Activated T-helper 17 cell treated with anti-CD3 and anti-CD28 coated beads, Interleukin-2, amount 50 U/mL, for 72 hours (primary cell): Measurements from ENCODE around the gene ERF. TPM values are rescaled to one million over a fixed set of nuclear protein-coding genes. Genes with fewer than 3 reads are reported as not detected.

Experiments
- ATAC-seq: fragments of 150-1000 bp; cut with Tn5 transposase; replicated peaks from 2 replicates; pipeline ENCODE4 v1.10.0; 2021; ENCODE audit warnings: mild to moderate bottlenecking, moderate library complexity
- H3K27ac Mint-ChIP-seq: one replicate; pipeline ENCODE4 v1.8.0; 2022; ENCODE audit warnings: mixed read lengths
- H3K27me3 Mint-ChIP-seq: one replicate; pipeline ENCODE4 v1.8.0; 2022; ENCODE audit warnings: mixed read lengths
- H3K36me3 Mint-ChIP-seq: one replicate; pipeline ENCODE4 v1.8.0; 2022; ENCODE audit warnings: low read depth, mild to moderate bottlenecking, mixed read lengths
- H3K4me1 Mint-ChIP-seq: one replicate; pipeline ENCODE4 v1.8.0; 2022; ENCODE audit warnings: mixed read lengths
- H3K4me3 Mint-ChIP-seq: one replicate; pipeline ENCODE4 v1.8.0; 2022; ENCODE audit warnings: mild to moderate bottlenecking, mixed read lengths
- H3K9me3 Mint-ChIP-seq: one replicate; pipeline ENCODE4 v1.8.0; 2022; ENCODE audit warnings: mixed read lengths
- total RNA-seq, 2 donors: library from RNA; stranded (reverse); gene quantifications; one replicate each; pipeline ENCODE4 v1.2.3, GENCODE V29; 2022

Gene ERF
- total RNA-seq, 2 donors from 2014 or later = 44.8 to 49.7 TPM

GRCh38 chr19:42216653-42217519, 38.0 kb downstream of the ERF start:
- Mint-ChIP-seq H3K4me3 (peak overlapping the region; percentile 95), H3K4me1 (peaks cover 44% of the 10 kb centered on the region), H3K9me3 (no peaks in the 10 kb centered on the region), H3K27ac (peak overlapping the region; percentile 95), H3K36me3 (peaks cover 70% of the 10 kb centered on the region), H3K27me3 (no peaks in the 10 kb centered on the region)
- peak; percentile 2 for ATAC-seq

GRCh38 chr19:42214810-42215485, 40.0 kb downstream of the ERF start:
- peaks cover 79% of the 10 kb centered on the region for H3K36me3 Mint-ChIP-seq
- peaks cover 42% of the 10 kb centered on the region for H3K4me1 Mint-ChIP-seq
- H3K27ac Mint-ChIP-seq = peak overlapping the region; percentile 95
- H3K4me3 Mint-ChIP-seq = peak overlapping the region; percentile 95
- no peak for ATAC-seq
- no peaks in the 10 kb centered on the region for H3K9me3 Mint-ChIP-seq
- H3K27me3 Mint-ChIP-seq = no peaks in the 10 kb centered on the region

- Mint-ChIP-seq H3K27me3 (no peaks in the 10 kb centered on the region), H3K9me3 (no peaks in the 10 kb centered on the region), H3K27ac (peak overlapping the region; percentile 63), H3K4me3 (peak overlapping the region; percentile 95), H3K36me3 (peaks cover 95% of the 10 kb centered on the region), H3K4me1 (peaks cover 45% of the 10 kb centered on the region)
- no peak for ATAC-seq
These were observed 42.0 kb downstream of the ERF start for GRCh38 chr19:42212886-42213285.

- peaks cover 38% of the 10 kb centered on the region for H3K4me1 Mint-ChIP-seq
- H3K4me3 Mint-ChIP-seq = peak overlapping the region; percentile 40
- H3K9me3 Mint-ChIP-seq = no peaks in the 10 kb centered on the region
- peaks cover 97% of the 10 kb centered on the region for H3K36me3 Mint-ChIP-seq
- ATAC-seq = no peak
- H3K27me3 Mint-ChIP-seq = no peaks in the 10 kb centered on the region
- H3K27ac Mint-ChIP-seq = peak overlapping the region; percentile 87
These were observed 46.3 kb downstream of the ERF start for GRCh38 chr19:42208612-42209011.

GRCh38 chr19:42207767-42208271, 47.1 kb downstream of the ERF start:
- H3K4me3 Mint-ChIP-seq = peak overlapping the region; percentile 40
- ATAC-seq = peak; percentile 67
- no peaks in the 10 kb centered on the region for H3K27me3 Mint-ChIP-seq
- H3K4me1 Mint-ChIP-seq = peaks cover 38% of the 10 kb centered on the region
- no peaks in the 10 kb centered on the region for H3K9me3 Mint-ChIP-seq
- peaks cover 97% of the 10 kb centered on the region for H3K36me3 Mint-ChIP-seq
- H3K27ac Mint-ChIP-seq = peak overlapping the region; percentile 87

- Mint-ChIP-seq H3K36me3 (peaks cover 97% of the 10 kb centered on the region), H3K27ac (peak overlapping the region; percentile 87), H3K4me1 (peaks cover 40% of the 10 kb centered on the region), H3K27me3 (no peaks in the 10 kb centered on the region), H3K9me3 (no peaks in the 10 kb centered on the region), H3K4me3 (peak overlapping the region; percentile 40)
- no peak for ATAC-seq
These were observed 47.8 kb downstream of the ERF start for GRCh38 chr19:42206871-42207755.

GRCh38 chr19:42204664-42205063, 50.3 kb downstream of the ERF start:
- Mint-ChIP-seq H3K9me3 (no peaks in the 10 kb centered on the region), H3K36me3 (peaks cover 100% of the 10 kb centered on the region), H3K4me1 (peaks cover 58% of the 10 kb centered on the region), H3K27me3 (no peaks in the 10 kb centered on the region), H3K4me3 (no peak overlapping the region), H3K27ac (peak overlapping the region; percentile 22)
- no peak for ATAC-seq

- Mint-ChIP-seq H3K4me3 (peak overlapping the region; percentile 75), H3K27me3 (no peaks in the 10 kb centered on the region), H3K36me3 (peaks cover 100% of the 10 kb centered on the region), H3K9me3 (no peaks in the 10 kb centered on the region), H3K27ac (peak overlapping the region; percentile 85), H3K4me1 (peaks cover 62% of the 10 kb centered on the region)
- ATAC-seq = no peak
These were observed 51.2 kb downstream of the ERF start for GRCh38 chr19:42203700-42204099.

GRCh38 chr19:42202290-42202880, 52.5 kb downstream of the ERF start:
- Mint-ChIP-seq H3K27me3 (no peaks in the 10 kb centered on the region), H3K4me1 (peaks cover 55% of the 10 kb centered on the region), H3K9me3 (no peaks in the 10 kb centered on the region), H3K4me3 (peak overlapping the region; percentile 75), H3K36me3 (peaks cover 100% of the 10 kb centered on the region), H3K27ac (peak overlapping the region; percentile 85)
- ATAC-seq = no peak

- peaks cover 99% of the 10 kb centered on the region for H3K36me3 Mint-ChIP-seq
- ATAC-seq = peak; percentile 71
- peak overlapping the region; percentile 85 for H3K27ac Mint-ChIP-seq
- no peaks in the 10 kb centered on the region for H3K27me3 Mint-ChIP-seq
- peaks cover 57% of the 10 kb centered on the region for H3K4me1 Mint-ChIP-seq
- H3K9me3 Mint-ChIP-seq = no peaks in the 10 kb centered on the region
- peak overlapping the region; percentile 75 for H3K4me3 Mint-ChIP-seq
These were observed 53.2 kb downstream of the ERF start for GRCh38 chr19:42201489-42202289.

- no peak for ATAC-seq
- H3K4me1 Mint-ChIP-seq = peaks cover 59% of the 10 kb centered on the region
- H3K36me3 Mint-ChIP-seq = peaks cover 92% of the 10 kb centered on the region
These were observed 54.7 kb downstream of the ERF start for GRCh38 chr19:42200116-42200715.

GRCh38 chr19:42199440-42200115, 55.4 kb downstream of the ERF start:
- H3K9me3 Mint-ChIP-seq = no peaks in the 10 kb centered on the region
- peak; percentile 69 for ATAC-seq

More at GRCh38 chr19:42200116-42200715, 54.7 kb downstream of the ERF start:
- peak overlapping the region; percentile 85 for H3K27ac Mint-ChIP-seq
- no peaks in the 10 kb centered on the region for H3K27me3 Mint-ChIP-seq
- H3K4me3 Mint-ChIP-seq = peak overlapping the region; percentile 75
- H3K9me3 Mint-ChIP-seq = no peaks in the 10 kb centered on the region

More at GRCh38 chr19:42199440-42200115, 55.4 kb downstream of the ERF start:
- no peaks in the 10 kb centered on the region for H3K27me3 Mint-ChIP-seq
- peaks cover 55% of the 10 kb centered on the region for H3K4me1 Mint-ChIP-seq
- peak overlapping the region; percentile 75 for H3K4me3 Mint-ChIP-seq
- peak overlapping the region; percentile 79 for H3K27ac Mint-ChIP-seq
- peaks cover 85% of the 10 kb centered on the region for H3K36me3 Mint-ChIP-seq
